Suppressor macrophage (primary cell): ENCODE results near the gene SPIN1.

ENCODE experiments used
- DNase-seq, 4 experiments: peaks; one replicate each; pipeline ENCODE4 v3.0.0-alpha.2; 2020 to 2022

SPIN1 gene

GRCh38 chr9:88501086-88501485, 112.8 kb downstream of the SPIN1 start:
- DNase-seq: no peak

DNA sequence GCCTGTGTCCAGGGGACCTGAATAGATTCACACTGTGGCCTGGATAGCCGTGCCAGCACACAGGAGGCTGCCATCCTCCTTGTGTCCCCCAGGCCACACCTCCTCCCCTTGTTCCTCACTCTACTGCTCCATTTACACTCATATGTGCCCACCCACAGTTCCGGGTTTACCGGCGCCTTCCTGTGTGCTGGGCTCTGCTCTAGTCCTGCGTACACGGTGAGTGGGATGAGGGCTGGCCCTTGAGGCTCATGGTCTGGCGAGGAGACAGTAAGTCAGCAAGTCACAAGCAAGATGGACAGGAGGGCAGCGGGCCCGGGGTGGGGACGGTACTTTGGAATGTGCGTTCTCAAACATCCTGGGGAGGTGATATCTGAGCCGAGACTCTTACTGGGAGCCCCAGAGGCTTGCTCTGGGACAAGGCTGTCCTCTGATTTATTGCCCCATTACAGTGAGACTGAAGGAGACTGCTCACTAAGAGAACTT, 114.3 kb downstream of the SPIN1 start:
- no peak for DNase-seq

- DNase-seq: no peak
Measured at GRCh38 chr9:88503081-88503844, 115.0 kb downstream of the SPIN1 start.

DNA sequence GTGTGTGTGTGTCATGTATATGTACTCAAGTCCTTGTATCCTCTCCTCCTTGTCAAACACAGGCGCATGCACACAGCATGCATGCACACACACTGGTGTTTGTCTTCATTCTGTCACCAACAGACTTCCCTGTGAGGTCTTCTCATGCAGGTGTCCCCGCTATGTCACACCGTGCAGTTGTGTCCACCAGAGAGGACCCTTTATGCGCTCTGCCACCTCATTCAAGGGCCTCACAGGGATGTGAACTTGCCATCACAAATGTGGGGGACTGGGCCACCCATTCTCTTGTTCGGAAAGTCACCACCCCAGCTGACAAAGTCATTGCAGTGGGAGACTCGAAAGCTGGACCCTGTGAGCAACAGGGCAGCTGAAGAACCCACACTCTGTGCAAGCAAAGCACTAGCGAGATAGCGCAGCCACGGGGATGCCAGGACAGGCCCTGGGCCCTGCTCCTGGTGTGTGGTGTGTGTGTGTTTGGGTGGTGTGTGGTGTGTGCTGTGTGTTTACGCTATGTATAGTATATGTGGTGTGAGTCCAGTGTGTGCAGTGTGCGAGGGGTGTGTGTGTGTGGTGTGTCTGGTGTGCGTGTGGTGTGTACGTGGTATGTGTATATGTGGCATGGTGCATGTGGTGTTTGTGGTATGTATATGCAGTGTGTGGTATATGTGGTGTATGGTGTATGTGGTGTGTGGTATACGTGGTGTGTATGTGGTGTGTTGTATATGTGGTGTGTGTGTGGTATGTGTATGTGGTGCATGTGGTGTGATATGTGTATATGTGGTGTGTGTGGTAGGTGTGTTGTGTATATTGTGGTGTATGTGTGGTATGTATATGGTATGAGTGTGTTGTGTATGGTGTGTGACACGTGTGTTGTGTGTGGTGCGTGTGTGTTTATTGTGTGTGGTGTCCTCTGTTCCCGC, 115.9 kb downstream of the SPIN1 start:
- no peak for DNase-seq

DNA sequence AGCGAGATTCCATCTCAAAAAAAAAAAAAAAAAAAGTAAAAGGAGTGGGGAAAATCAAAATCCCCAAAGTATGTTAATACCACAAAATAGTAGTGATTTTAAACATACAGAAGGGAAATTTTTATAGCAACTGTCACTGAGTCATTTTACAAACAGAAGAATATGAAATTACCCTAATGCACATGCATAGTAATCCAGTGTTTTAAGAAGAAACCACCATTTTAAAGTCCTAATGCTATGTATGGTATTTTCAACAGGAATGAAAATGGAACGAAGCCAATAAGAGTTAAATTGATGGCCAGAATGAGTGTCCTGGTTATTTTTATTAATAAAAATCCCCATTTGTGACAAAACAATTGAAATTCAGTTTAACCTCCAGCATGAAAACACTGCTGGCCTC, 120.1 kb downstream of the SPIN1 start:
- DNase-seq: no peak

DNA sequence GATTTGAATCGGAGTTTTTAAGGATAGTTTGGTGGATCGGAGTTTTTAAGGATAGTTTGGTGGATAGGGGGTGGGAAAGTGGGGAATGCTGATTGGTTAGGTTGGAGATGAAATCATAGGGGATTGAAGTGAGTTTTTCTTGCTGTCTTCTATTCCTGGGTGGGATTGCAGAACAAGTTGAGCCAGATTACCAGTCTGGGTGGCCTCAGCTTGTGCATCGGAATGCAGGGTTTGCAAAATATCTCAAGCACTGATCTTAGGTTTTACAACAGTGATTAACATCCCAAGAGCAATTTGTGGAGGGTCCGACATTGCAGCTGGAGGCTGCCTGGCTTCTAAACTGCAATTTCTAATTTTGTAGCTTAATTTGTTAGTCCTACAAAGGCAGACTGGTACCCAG, 123.7 kb downstream of the SPIN1 start:
- no peak for DNase-seq

DNA sequence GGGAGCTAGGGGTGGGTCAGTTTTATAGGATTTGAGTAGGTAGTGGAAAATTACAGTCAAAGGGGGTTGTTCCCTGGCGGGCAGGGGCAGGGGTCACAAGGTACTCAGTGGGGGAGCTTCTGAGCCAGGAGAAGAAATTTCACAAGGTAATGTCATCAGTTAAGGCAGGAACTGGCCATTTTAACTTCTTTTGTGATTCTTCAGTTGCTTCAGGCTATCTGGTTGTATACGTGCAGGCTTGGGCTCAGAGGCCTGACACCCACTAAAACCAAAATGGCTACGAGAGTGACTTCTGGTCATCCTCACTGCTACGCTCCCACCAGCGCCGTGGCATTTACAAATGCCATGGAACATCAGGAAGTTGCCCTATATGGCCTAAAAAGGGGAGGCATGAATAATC, 126.0 kb downstream of the SPIN1 start:
- DNase-seq: no peak

DNA sequence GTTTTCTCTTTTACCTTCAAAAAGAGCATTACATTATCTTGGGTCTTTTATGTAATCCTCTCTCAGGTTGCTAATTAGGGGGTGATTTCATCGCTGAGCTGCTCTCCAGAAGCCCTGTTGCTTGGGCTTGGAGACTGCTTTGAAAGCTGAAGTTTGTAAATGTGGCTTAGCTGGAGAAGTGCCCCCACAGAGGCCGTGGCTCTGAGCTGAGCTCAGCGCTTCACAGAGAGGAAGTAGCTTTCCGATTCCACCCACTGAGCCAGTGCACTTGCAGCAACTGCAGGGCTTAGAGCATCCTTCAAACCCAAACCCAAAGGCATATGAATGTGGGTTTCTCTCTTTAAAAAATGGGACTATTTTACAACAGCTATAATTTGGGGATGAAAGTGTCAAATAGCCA, 133.1 kb downstream of the SPIN1 start:
- DNase-seq: peak; percentile 73 to 88 (median 84)

DNA sequence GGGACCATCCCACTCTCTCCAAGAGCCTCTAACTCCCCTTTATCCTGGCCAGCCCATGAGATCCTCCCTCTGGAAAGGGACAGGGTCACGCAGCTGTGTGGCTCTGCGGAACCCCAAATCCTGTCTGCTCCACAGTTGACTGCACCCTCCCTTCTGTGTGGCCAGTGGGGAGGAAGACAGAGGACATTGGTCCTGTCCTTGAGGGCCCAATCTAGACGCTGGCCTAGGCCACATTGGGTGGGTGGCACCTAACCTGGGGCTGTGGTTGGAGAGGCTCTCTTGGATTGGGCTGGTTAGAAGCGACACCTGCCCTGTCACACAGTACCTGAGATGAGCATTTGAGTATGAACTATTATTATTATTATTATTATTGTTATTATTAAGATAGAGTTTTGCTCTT, 134.1 kb downstream of the SPIN1 start:
- no peak for DNase-seq

- DNase-seq: no peak
Measured at GRCh38 chr9:88523056-88523455, 134.8 kb downstream of the SPIN1 start.

DNA sequence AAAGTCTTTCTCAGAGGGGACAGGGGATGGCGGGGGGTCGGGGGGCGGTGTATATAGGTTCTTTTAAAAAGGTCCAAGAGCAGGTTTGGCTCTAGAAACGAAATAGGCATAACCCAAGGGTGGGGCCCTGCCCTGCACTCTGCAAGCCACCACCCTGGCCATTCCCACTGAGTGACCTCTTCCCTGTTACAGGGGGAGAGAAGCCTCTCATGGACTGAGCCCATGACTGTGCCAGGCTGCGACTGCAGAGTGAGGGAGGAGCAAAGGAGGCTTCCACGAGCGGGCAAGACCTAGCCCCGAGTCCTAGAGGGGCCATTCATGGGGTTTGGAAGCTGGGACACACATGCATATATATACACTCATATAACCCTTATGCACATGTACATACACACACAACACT, 136.7 kb downstream of the SPIN1 start:
- DNase-seq: no peak

GRCh38 chr9:88527618-88528017, 139.4 kb downstream of the SPIN1 start:
- DNase-seq: no peak
